OCI-M2 (cell line): Measurements from ENCODE around the gene IFI30.
A peak's percentile ranks its signal among the peaks of the same experiment; 100 is the strongest.
"Not testable (repeated sequence)": the region's sequence is repeated elsewhere in the genome, so short reads cannot be mapped to it uniquely, and the experiment has no call there.

ENCODE experiments used
- DNase-seq: peaks from one replicate; lab custom pipeline; 2025; ENCODE audit not compliant: unreplicated experiment; lab: John Stamatoyannopoulos, UW

Gene IFI30

GRCh38 chr19:18202397-18202777 lies 28.8 kb downstream of the IFI30 start:
- no peak for DNase-seq

DNA sequence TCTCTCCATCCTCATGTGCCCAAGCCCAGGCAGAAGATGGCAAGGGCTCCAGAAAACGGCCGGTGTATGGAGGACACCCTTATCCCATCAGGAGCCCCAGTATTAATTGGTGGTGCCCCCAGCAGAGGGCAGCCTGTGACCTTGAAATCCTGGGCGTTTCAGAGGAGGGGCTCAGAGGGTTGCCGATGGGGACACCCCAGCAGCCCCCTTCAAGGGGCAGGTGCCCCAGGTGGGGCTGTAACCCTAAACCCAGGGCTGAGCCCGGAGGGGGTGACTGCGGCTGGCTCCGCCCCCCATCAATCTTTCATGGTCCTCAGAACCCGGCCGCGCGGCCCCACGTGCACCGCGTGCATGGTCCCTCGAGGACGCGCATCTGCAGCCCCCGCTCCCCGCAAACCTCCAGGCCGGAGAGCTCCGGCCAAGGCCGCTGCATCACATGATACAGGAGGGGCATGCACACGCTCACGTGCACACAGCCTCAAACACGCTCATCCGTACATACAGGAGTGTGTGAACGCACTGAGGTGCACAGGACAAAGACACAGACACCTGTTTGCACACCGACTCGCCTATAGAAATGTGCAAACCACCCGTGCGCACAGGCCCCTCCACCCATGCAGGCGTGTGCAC lies 29.3 kb downstream of the IFI30 start:
- DNase-seq, result no peak

GRCh38 chr19:18203408-18203862 lies 29.8 kb downstream of the IFI30 start:
- no peak for DNase-seq

DNA sequence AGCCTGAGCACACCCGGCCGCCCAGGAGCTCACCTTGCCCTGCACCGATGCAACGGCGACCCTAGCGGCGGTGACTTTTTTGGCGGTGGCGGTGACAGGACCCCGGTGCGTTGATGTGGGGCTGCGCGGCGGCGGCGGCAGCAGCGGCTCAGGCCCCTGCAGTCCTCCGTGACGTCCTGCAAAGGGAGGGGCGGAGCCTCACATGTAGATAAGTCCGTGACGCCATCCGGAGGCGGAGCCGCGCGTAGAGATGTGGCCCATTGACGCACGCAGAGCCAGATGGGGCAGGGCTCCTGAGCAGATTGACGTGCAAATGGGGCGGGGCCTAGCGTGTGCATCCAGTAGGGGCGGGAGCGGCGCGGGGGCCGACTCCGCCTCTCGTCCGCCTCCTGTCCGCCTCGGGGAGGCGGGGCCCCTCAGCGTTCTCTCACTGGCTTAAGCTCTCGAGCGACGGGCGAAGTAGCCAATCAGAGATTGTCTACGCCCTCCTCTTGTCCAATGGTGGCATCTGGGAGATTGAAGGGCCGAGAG lies 30.3 kb downstream of the IFI30 start, which contains the start of gene RAB3A:
Gene RAB3A, minus strand, starts transcription at position 180 of the 531 bp plus-strand sequence. CDS start 1,302 bp downstream, outside the sequence.
- DNase-seq, result peak; percentile 97

GRCh38 chr19:18204394-18205199 lies 31.0 kb downstream of the IFI30 start:
- peak; percentile 92 for DNase-seq

DNA sequence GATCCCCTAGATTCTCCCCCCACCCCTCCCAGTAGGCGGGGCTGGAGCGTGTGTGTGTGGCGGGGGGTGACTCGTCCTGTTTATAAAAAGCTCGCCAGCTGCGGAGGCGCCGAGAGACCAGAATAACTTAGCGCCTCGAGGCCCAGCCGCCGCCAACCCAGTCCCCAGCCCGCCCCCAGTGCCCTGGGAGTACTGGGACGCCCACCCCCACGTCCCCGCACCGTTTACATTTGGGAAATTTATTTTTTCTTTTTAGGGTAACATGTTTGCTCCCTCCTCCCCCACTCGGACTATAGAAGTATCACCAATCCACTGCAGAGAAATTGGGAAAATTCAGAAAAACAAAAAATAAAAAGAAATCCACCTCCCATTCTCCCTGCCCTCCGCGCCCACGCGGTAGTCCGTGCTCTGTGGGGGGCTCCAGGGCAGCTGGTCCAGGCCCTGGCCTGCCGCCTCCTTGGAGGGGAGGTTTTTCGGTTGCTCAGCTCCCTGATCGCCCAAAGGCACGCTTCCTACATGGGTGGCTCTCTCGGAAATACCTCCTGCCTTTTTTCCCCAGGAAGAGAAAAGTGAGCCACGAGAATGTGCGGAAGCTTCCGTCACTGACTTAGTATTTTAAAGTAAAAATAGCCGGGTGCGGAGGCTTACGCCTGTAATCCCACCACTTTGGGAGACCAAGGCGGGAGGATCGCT lies 31.7 kb downstream of the IFI30 start:
- no peak for DNase-seq

GRCh38 chr19:18206018-18206417 lies 32.4 kb downstream of the IFI30 start:
- DNase-seq, result no peak

DNA sequence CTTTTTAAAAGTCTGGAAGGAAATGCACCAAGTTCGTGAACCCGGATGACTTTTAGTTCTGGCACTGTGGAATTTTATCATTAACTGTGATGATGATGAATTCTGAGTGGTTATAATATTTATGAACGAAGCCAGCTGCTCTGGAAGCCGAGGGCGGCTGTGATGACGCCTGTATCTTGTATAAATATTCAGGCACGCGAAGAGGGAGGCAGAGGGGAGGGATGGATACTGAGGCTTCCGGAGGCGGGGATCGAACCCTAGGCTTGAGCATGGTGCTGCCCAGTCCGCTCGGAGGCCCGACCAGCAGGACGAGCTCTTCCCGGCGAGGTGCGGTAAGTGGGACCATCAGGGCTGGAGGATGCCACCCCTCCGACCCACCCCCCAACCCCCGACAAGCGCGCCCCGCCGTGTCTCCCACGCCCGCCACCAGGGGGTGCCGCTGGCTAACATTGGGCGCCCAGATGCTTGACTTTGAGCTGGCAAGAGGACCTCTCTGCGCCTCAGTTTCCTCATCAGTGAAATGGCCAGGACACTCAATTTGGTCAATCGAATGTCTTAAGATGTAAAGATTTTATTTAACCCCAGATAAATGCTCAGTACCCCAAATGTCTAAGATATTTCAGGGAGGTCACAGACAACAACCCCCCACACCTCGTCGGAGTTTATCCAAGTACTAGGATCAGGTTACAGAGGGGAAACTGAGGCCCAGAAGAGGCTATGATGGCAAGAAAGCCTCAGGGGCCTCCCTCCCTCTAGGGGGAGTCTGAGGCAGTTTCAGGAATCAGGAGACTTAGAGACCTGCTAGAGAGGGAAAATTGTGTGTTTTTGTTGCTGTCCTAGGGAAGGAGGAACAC lies 34.7 kb downstream of the IFI30 start:
- no peak for DNase-seq

- not testable (repeated sequence) for DNase-seq
Observed at GRCh38 chr19:18209912-18210311, 36.3 kb downstream of the IFI30 start.

GRCh38 chr19:18211683-18212082 lies 38.1 kb downstream of the IFI30 start:
- no peak for DNase-seq

GRCh38 chr19:18214779-18215433 lies 41.3 kb downstream of the IFI30 start:
- DNase-seq, result no peak

- no peak for DNase-seq
Observed at GRCh38 chr19:18216789-18217188, 43.2 kb downstream of the IFI30 start.

- no peak for DNase-seq
Observed at GRCh38 chr19:18218159-18218558, 44.5 kb downstream of the IFI30 start.

DNA sequence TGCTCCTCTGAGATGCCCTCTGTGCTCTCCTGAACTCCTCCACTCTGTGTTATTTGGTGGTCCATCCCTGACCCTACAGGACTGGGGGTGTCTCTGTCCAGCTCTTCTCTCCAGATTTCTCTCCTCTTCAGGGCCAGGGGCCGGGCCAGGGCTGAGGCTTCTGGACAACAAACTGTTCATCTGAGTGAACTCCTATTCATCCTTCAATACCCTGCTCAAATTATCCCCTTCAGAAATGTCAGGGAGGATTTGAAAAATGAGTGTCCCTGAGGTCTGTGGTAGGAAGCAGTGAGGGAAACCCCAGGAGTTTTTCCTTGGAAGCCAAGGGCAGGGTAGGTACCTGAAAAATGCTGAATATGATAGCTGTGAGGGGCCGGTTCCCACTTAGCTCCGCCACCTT lies 45.0 kb downstream of the IFI30 start:
- no peak for DNase-seq

DNA sequence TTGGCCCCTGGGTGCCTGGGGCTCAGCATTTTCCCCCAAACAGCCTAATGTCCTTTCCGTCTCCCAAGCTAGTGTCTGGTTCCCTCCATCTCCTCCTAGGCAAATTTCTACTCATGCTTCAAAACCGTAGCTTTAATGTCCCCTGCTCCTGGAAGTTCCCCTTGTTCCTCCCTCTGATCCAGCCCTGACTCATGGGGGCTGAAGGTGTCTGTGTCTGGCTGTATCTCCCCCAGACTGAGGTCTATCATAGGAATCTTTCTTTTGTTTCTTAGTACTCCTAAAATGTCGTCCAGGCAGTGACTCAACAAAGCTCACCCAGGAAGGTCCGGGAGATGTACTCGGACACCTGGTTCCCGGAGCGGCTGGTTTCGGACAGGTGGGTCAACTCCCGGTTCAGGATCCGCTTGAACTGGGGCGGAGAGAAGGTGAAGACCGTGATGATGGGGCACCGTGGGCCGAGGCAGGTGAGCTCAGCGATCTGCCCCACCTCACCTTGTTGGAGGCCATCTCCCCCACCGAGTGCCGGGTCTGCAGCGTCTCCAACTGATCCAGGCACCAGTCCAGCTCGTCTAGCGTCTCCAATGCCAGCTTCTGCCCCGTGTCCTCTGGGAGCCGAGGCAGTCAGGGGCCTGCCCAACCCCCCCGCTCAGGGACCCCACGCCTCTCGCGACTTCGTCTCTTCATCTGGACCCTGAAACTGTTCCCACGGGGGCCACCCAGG lies 46.5 kb downstream of the IFI30 start:
- no peak for DNase-seq

- DNase-seq, result no peak
Observed at GRCh38 chr19:18220632-18221275, 47.1 kb downstream of the IFI30 start.

- no peak for DNase-seq
Observed at GRCh38 chr19:18221815-18222725, 48.5 kb downstream of the IFI30 start.
